H9 (cell line): ENCODE results near the gene RPL15. TPM values are rescaled to one million over a fixed set of nuclear protein-coding genes. Genes with fewer than 3 reads are reported as not detected.

Source experiments
- DNase-seq: peaks from one replicate; pipeline ENCODE4 v3.0.0-alpha.2; 2017
- H2AFZ ChIP-seq: one replicate; pipeline ENCODE4 v1.6.1; 2013; ENCODE audit warnings: mild to moderate bottlenecking, low read length, control low read depth, moderate library complexity
- H2AK5ac ChIP-seq: 2 replicates; pipeline ENCODE4 v1.6.1; 2013; ENCODE audit warnings: low read length, control low read depth, mixed read lengths; ENCODE audit not compliant: insufficient read length
- H2BK120ac ChIP-seq: one replicate; pipeline ENCODE4 v1.6.1; 2013; ENCODE audit warnings: low read depth, mild to moderate bottlenecking, low read length, control low read depth, inconsistent platforms; ENCODE audit not compliant: poor library complexity, severe bottlenecking
- H2BK12ac ChIP-seq: 2 replicates; pipeline ENCODE4 v1.6.1; 2013; ENCODE audit warnings: low read length, control low read depth, mixed read lengths, low read depth; ENCODE audit not compliant: insufficient read length
- H2BK15ac ChIP-seq: 2 replicates; pipeline ENCODE4 v1.6.1; 2013; ENCODE audit warnings: low read depth, low read length, control low read depth
- H2BK20ac ChIP-seq: one replicate; pipeline ENCODE4 v1.6.1; 2013; ENCODE audit warnings: low read depth, mild to moderate bottlenecking, low read length, control low read depth, inconsistent platforms; ENCODE audit not compliant: poor library complexity, severe bottlenecking
- H2BK5ac ChIP-seq: 2 replicates; pipeline ENCODE4 v1.6.1; 2013; ENCODE audit warnings: low read length, control low read depth, mixed read lengths; ENCODE audit not compliant: insufficient read length
- H3K14ac ChIP-seq: 2 replicates; pipeline ENCODE4 v1.6.1; 2013; ENCODE audit warnings: low read length, control low read depth; ENCODE audit not compliant: insufficient read depth
- H3K18ac ChIP-seq: 2 replicates; pipeline ENCODE4 v1.6.1; 2013; ENCODE audit warnings: low read depth, mild to moderate bottlenecking, mixed read lengths, low read length, control low read depth; ENCODE audit not compliant: insufficient read length
- H3K23ac ChIP-seq: 2 replicates; pipeline ENCODE4 v1.6.1; 2013; ENCODE audit warnings: low read length, control low read depth, mixed read lengths, low read depth; ENCODE audit not compliant: insufficient read length
- H3K23me2 ChIP-seq: 2 replicates; pipeline ENCODE4 v1.6.1; 2013; ENCODE audit warnings: low read depth, mild to moderate bottlenecking, mixed read lengths, low read length, control low read depth; ENCODE audit not compliant: insufficient read length, poor library complexity, severe bottlenecking
- H3K27ac ChIP-seq: 2 replicates; pipeline ENCODE4 v1.5.1; 2013; ENCODE audit warnings: low read length, control low read depth, mixed read lengths, low read depth; ENCODE audit not compliant: insufficient read length
- H3K27me3 ChIP-seq: 2 replicates; pipeline ENCODE4 v1.6.1; 2013; ENCODE audit warnings: low read length, control low read depth, inconsistent platforms; ENCODE audit not compliant: insufficient read depth
- H3K4ac ChIP-seq: 2 replicates; pipeline ENCODE4 v1.6.1; 2013; ENCODE audit warnings: low read depth, mild to moderate bottlenecking, control low read depth, inconsistent platforms, low read length, moderate library complexity
- H3K4me1 ChIP-seq: 2 replicates; pipeline ENCODE4 v1.6.1; 2013; ENCODE audit warnings: low read length, control low read depth, inconsistent platforms; ENCODE audit not compliant: insufficient read depth
- H3K4me2 ChIP-seq: 2 replicates; pipeline ENCODE4 v1.6.1; 2013; ENCODE audit warnings: low read length, control low read depth, mixed read lengths; ENCODE audit not compliant: insufficient read length, insufficient read depth
- H3K56ac ChIP-seq: 2 replicates; pipeline ENCODE4 v1.6.1; 2013; ENCODE audit warnings: low read depth, mild to moderate bottlenecking, mixed read lengths, low read length, control low read depth; ENCODE audit not compliant: insufficient read length
- H3K79me1 ChIP-seq: 2 replicates; pipeline ENCODE4 v1.6.1; 2013; ENCODE audit warnings: low read depth, mild to moderate bottlenecking, moderate library complexity, low read length, control low read depth, inconsistent platforms; ENCODE audit not compliant: insufficient read depth, poor library complexity, severe bottlenecking
- H3K79me2 ChIP-seq: 2 replicates; pipeline ENCODE4 v1.6.1; 2013; ENCODE audit warnings: low read length, control low read depth, inconsistent platforms; ENCODE audit not compliant: insufficient read depth
- H3K9ac ChIP-seq: 2 replicates; pipeline ENCODE4 v1.6.1; 2013; ENCODE audit warnings: low read length, control low read depth, mixed read lengths; ENCODE audit not compliant: insufficient read length; ENCODE audit errors: extremely low read depth
- H3K9me3 ChIP-seq: one replicate; pipeline ENCODE4 v1.6.1; 2013; ENCODE audit warnings: low read depth, low read length, inconsistent platforms; ENCODE audit not compliant: control insufficient read depth
- H3T11ph ChIP-seq: one replicate; pipeline ENCODE4 v1.6.1; 2013; ENCODE audit warnings: mild to moderate bottlenecking, low read length, control low read depth, inconsistent platforms
- H4K20me1 ChIP-seq: one replicate; pipeline ENCODE4 v1.6.1; 2013; ENCODE audit not compliant: control insufficient read depth, insufficient read length, insufficient read depth
- H4K5ac ChIP-seq: 2 replicates; pipeline ENCODE4 v1.6.1; 2013; ENCODE audit warnings: low read depth, mild to moderate bottlenecking, mixed read lengths, low read length, control low read depth; ENCODE audit not compliant: insufficient read length
- H4K8ac ChIP-seq: replicated peaks from 2 replicates; pipeline ENCODE4 v1.6.1; 2013; ENCODE audit warnings: low read length, control low read depth, mixed read lengths, low read depth; ENCODE audit not compliant: insufficient read length
- H4K91ac ChIP-seq: 2 replicates; pipeline ENCODE4 v1.6.1; 2013; ENCODE audit warnings: low read depth, mild to moderate bottlenecking, moderate library complexity, mixed read lengths, low read length, control low read depth; ENCODE audit not compliant: insufficient read length
- H3K27ac Mint-ChIP-seq, 3 experiments: 2 replicates in 2 of 3; 3 replicates in 1 of 3; pipeline ENCODE4 v1.8.0; 2020 to 2021; ENCODE audit warnings: mixed read lengths in 3 of 3, mild to moderate bottlenecking in 1 of 3, moderate library complexity in 1 of 3
- H3K27me3 Mint-ChIP-seq: 2 replicates; pipeline ENCODE4 v1.8.0; 2021; ENCODE audit warnings: low read depth, mild to moderate bottlenecking, moderate library complexity, mixed read lengths
- H3K36me3 Mint-ChIP-seq, 3 experiments: 2 replicates in 2 of 3; 3 replicates in 1 of 3; pipeline ENCODE4 v1.8.0; 2020 to 2021; ENCODE audit warnings: low read depth in 3 of 3, mixed read lengths in 3 of 3; ENCODE audit not compliant: insufficient read depth in 1 of 3
- H3K4me1 Mint-ChIP-seq, 2 experiments: 2 replicates each; pipeline ENCODE4 v1.8.0; 2020; ENCODE audit warnings: mixed read lengths in 2 of 2
- H3K4me3 Mint-ChIP-seq, 2 experiments: 2 replicates in 1 of 2; 3 replicates in 1 of 2; pipeline ENCODE4 v1.8.0; 2020 to 2021; ENCODE audit warnings: mild to moderate bottlenecking in 2 of 2, mixed read lengths in 2 of 2, moderate library complexity in 1 of 2
- H3K9me3 Mint-ChIP-seq, 2 experiments: 2 replicates in 1 of 2; 3 replicates in 1 of 2; pipeline ENCODE4 v1.8.0; 2020; ENCODE audit warnings: mild to moderate bottlenecking in 2 of 2, mixed read lengths in 2 of 2, moderate library complexity in 1 of 2
- CTCF ChIP-seq: fragments of 200-600 bp; sonication (generic); conservative IDR thresholded peaks from 3 replicates; pipeline ENCODE4 v1.8.0; 2021; ENCODE audit warnings: antibody characterized with exemption, mild to moderate bottlenecking
- WGBS: extraction: QIAGEN DNeasy Blood & Tissue Kit; methylation state at CpG from one replicate; pipeline ENCODE4 v1.1.7; 2013; ENCODE audit warnings: missing lambda C conversion rate, low lambda C conversion rate, mixed read lengths; ENCODE audit not compliant: insufficient read length; ENCODE audit errors: extremely low coverage; 5-methylcytosine and 5-hydroxymethylcytosine counted together
- total RNA-seq: library from RNA; stranded (reverse); gene quantifications from 2 replicates; pipeline ENCODE4 v1.2.1, GENCODE V29; 2021

The RPL15 gene
- total RNA-seq, 1 experiment from 2014 or later = 2,794 TPM

- no peak overlapping the region for H2BK12ac ChIP-seq
- no CpG with 5 or more reads among the region's 5 CpGs for WGBS
- H3K4me2 ChIP-seq = no peak overlapping the region
- H2BK5ac ChIP-seq = no peak overlapping the region
- H2BK120ac ChIP-seq = no peak overlapping the region
- no peak overlapping the region for H3K14ac ChIP-seq
- H3T11ph ChIP-seq = no peak overlapping the region
- no peaks in the 10 kb centered on the region; a peak in 1 of 4 replicates for H3K4me1 Mint-ChIP-seq
- H3K9ac ChIP-seq = no peak overlapping the region
- no peak overlapping the region for H2AFZ ChIP-seq
- no peak overlapping the region for H3K56ac ChIP-seq
- no peaks in the 10 kb centered on the region for H3K9me3 ChIP-seq
- H2BK15ac ChIP-seq = no peak overlapping the region
- H3K4ac ChIP-seq = no peak overlapping the region
- TF ChIP-seq CTCF = no peak
- no peak overlapping the region for H2AK5ac ChIP-seq
- H4K8ac ChIP-seq = no peak overlapping the region
- H3K27me3 Mint-ChIP-seq = no peaks in the 10 kb centered on the region
- H3K18ac ChIP-seq = no peak overlapping the region
- no peak overlapping the region for H3K27ac Mint-ChIP-seq
- H3K36me3 Mint-ChIP-seq = peaks cover 17 to 73% (median 73%) of the 10 kb centered on the region in 3 experiments; a peak in 6 of 7 replicates
- H3K23ac ChIP-seq = no peak overlapping the region
- no peaks in the 10 kb centered on the region for H4K20me1 ChIP-seq
- no peaks in the 10 kb centered on the region for H3K27me3 ChIP-seq
- no peak overlapping the region for H4K91ac ChIP-seq
- no peak overlapping the region for H4K5ac ChIP-seq
- no peaks in the 10 kb centered on the region for H3K4me1 ChIP-seq
- H3K27ac ChIP-seq = no peak overlapping the region
- peaks cover 2% of the 10 kb centered on the region for H3K79me1 ChIP-seq
- no peaks in the 10 kb centered on the region for H3K9me3 Mint-ChIP-seq
- no peak overlapping the region for H3K4me3 Mint-ChIP-seq
- H2BK20ac ChIP-seq = no peak overlapping the region
- H3K23me2 ChIP-seq = no peaks in the 10 kb centered on the region
- DNase-seq = no peak
- no peaks in the 10 kb centered on the region for H3K79me2 ChIP-seq
Measured at GRCh38 chr3:23961913-23962312, 45.0 kb downstream of the RPL15 start.
